IMR-90 (cell line): ENCODE measurements around the gene PCCA. TPM values are rescaled to one million over a fixed set of nuclear protein-coding genes. Genes with fewer than 3 reads are reported as not detected.

Source experiments
- ATAC-seq: fragments of 200-7000 bp; cut with Tn5 transposase; 2 replicates; pipeline ENCODE4 v1.9.1; 2020; ENCODE audit warnings: low read depth, mild to moderate bottlenecking, moderate library complexity
- BruUV-seq: library from RNA; stranded (reverse); fragments of 400-500 nt; replicated peaks from 2 replicates; lab custom pipeline; 2021; lab: Mats Ljungman, UMichigan
- CTCF ChIA-PET: fragments of 300-600 bp; formaldehyde crosslinking; extraction: SDS; loops from one replicate; lab custom pipeline; 2021; ENCODE audit warnings: antibody characterized with exemption; lab: Yijun Ruan, JAX
- POLR2A ChIA-PET: fragments of 300-600 bp; sonication (Branson Sonifier 250); formaldehyde crosslinking; loops from one replicate; lab custom pipeline; 2022; ENCODE audit warnings: antibody characterized with exemption; ENCODE audit not compliant: unreplicated experiment; lab: Charles Lee
- DNase-seq: peaks from one replicate; pipeline ENCODE4 v3.0.0; 2013
- H2AFZ ChIP-seq: replicated peaks from 2 replicates; pipeline ENCODE3; 2013; ENCODE audit warnings: low read length, mild to moderate bottlenecking; ENCODE audit not compliant: poor library complexity
- H2AK5ac ChIP-seq: 2 replicates; pipeline ENCODE4 v1.6.1; 2013; ENCODE audit warnings: low read depth, low read length, inconsistent platforms
- H2AK9ac ChIP-seq: replicated peaks from 2 replicates; pipeline ENCODE3; 2013; ENCODE audit warnings: mild to moderate bottlenecking, low read depth, low read length, moderate library complexity; ENCODE audit not compliant: poor library complexity
- H2BK120ac ChIP-seq: 2 replicates; pipeline ENCODE4 v1.6.1; 2013; ENCODE audit warnings: low read depth, low read length, inconsistent platforms
- H2BK15ac ChIP-seq: 3 replicates; pipeline ENCODE4 v1.6.1; 2013; ENCODE audit warnings: low read depth, low read length, inconsistent platforms
- H2BK20ac ChIP-seq: 2 replicates; pipeline ENCODE4 v1.6.1; 2013; ENCODE audit warnings: low read depth, mild to moderate bottlenecking, inconsistent platforms, low read length, moderate library complexity
- H2BK5ac ChIP-seq: 2 replicates; pipeline ENCODE4 v1.6.1; 2013; ENCODE audit warnings: mild to moderate bottlenecking, low read depth, low read length, inconsistent platforms; ENCODE audit not compliant: poor library complexity, severe bottlenecking
- H3K14ac ChIP-seq: replicated peaks from 2 replicates; pipeline ENCODE4 v1.6.1; 2013; ENCODE audit warnings: low read depth, low read length, inconsistent platforms
- H3K18ac ChIP-seq: 2 replicates; pipeline ENCODE4 v1.6.1; 2013; ENCODE audit warnings: low read depth, low read length, control low read depth
- H3K23ac ChIP-seq: 2 replicates; pipeline ENCODE4 v1.6.1; 2013; ENCODE audit warnings: low read depth, low read length, inconsistent platforms
- H3K27ac ChIP-seq: 2 replicates; pipeline ENCODE4 v1.5.1; 2013; ENCODE audit warnings: mild to moderate bottlenecking, control low read depth, low read length; ENCODE audit not compliant: insufficient read depth
- H3K27me3 ChIP-seq: 2 replicates; pipeline ENCODE4 v1.6.1; 2013; ENCODE audit warnings: low read length; ENCODE audit not compliant: control insufficient read depth, insufficient read depth
- H3K36me3 ChIP-seq: 2 replicates; pipeline ENCODE4 v1.6.1; 2013; ENCODE audit warnings: low read length, mixed read lengths; ENCODE audit not compliant: control insufficient read depth, insufficient read depth
- H3K4ac ChIP-seq: 2 replicates; pipeline ENCODE4 v1.6.1; 2013; ENCODE audit warnings: low read depth, low read length, inconsistent platforms
- H3K4me1 ChIP-seq: 2 replicates; pipeline ENCODE4 v1.6.1; 2013; ENCODE audit warnings: low read length, mixed read lengths; ENCODE audit not compliant: control insufficient read depth, insufficient read depth
- H3K4me2 ChIP-seq: 2 replicates; pipeline ENCODE4 v1.6.1; 2013; ENCODE audit warnings: low read depth, mild to moderate bottlenecking, control low read depth, low read length, moderate library complexity
- H3K4me3 ChIP-seq: 2 replicates; pipeline ENCODE4 v1.5.1; 2013; ENCODE audit warnings: low read depth, mild to moderate bottlenecking, control low read depth, low read length, moderate library complexity; ENCODE audit not compliant: insufficient read depth
- H3K56ac ChIP-seq: 2 replicates; pipeline ENCODE4 v1.6.1; 2013; ENCODE audit warnings: low read length, inconsistent platforms; ENCODE audit not compliant: insufficient read depth; ENCODE audit errors: extremely low read depth
- H3K79me1 ChIP-seq, 2 experiments: 2 replicates each; pipeline ENCODE4 v1.6.1; 2013; ENCODE audit warnings: low read length in 2 of 2, inconsistent platforms in 1 of 2, low read depth in 1 of 2
- H3K9ac ChIP-seq: 2 replicates; pipeline ENCODE4 v1.6.1; 2013; ENCODE audit warnings: low read depth, low read length, control low read depth
- H3K9me1 ChIP-seq: 2 replicates; pipeline ENCODE4 v1.6.1; 2013; ENCODE audit warnings: low read length, inconsistent platforms; ENCODE audit not compliant: insufficient read depth
- H3K9me3 ChIP-seq: 2 replicates; pipeline ENCODE4 v1.6.1; 2013; ENCODE audit warnings: low read length; ENCODE audit not compliant: control insufficient read depth, insufficient read depth
- H4K20me1 ChIP-seq: 2 replicates; pipeline ENCODE4 v1.6.1; 2013; ENCODE audit warnings: low read length, inconsistent platforms; ENCODE audit not compliant: insufficient read depth
- H4K5ac ChIP-seq: 2 replicates; pipeline ENCODE4 v1.6.1; 2013; ENCODE audit warnings: mild to moderate bottlenecking, low read depth, low read length, control low read depth
- H4K8ac ChIP-seq, 2 experiments: 2 replicates each; pipeline ENCODE4 v1.6.1; 2013; ENCODE audit warnings: low read depth in 2 of 2, low read length in 2 of 2, control low read depth in 1 of 2, inconsistent platforms in 1 of 2
- H4K91ac ChIP-seq: 2 replicates; pipeline ENCODE4 v1.6.1; 2013; ENCODE audit warnings: low read depth, low read length, inconsistent platforms; ENCODE audit not compliant: insufficient read depth
- BHLHE40 ChIP-seq: fragments of 150-350 bp; IDR thresholded peaks from 2 replicates; pipeline ENCODE4 v1.6.1; 2016; ENCODE audit warnings: mild to moderate bottlenecking, low read depth, low read length
- CEBPB ChIP-seq: IDR thresholded peaks from 2 replicates; pipeline ENCODE4 v1.6.1; 2012; ENCODE audit warnings: low read depth, low read length, improper control_type of control experiment
- CHD1 ChIP-seq: IDR thresholded peaks from 2 replicates; pipeline ENCODE4 v1.6.1; 2012; ENCODE audit warnings: low read depth, low read length, improper control_type of control experiment
- ELK1 ChIP-seq: fragments of 150-350 bp; IDR thresholded peaks from 2 replicates; pipeline ENCODE4 v1.6.1; 2016; ENCODE audit warnings: low read depth, mild to moderate bottlenecking, low read length, moderate library complexity, borderline replicate concordance
- FOS ChIP-seq: fragments of 150-350 bp; IDR thresholded peaks from 2 replicates; pipeline ENCODE4 v1.6.1; 2016; ENCODE audit warnings: low read depth, low read length
- MAFK ChIP-seq: IDR thresholded peaks from 2 replicates; pipeline ENCODE4 v1.6.1; 2012; ENCODE audit warnings: low read depth, low read length, improper control_type of control experiment
- MAZ ChIP-seq: IDR thresholded peaks from 2 replicates; pipeline ENCODE4 v1.6.1; 2012; ENCODE audit warnings: low read depth, mild to moderate bottlenecking, low read length, improper control_type of control experiment, moderate library complexity, borderline replicate concordance
- MXI1 ChIP-seq: IDR thresholded peaks from 2 replicates; pipeline ENCODE4 v1.6.1; 2012; ENCODE audit warnings: low read depth, mild to moderate bottlenecking, low read length, moderate library complexity, borderline replicate concordance
- NFE2L2 ChIP-seq: fragments of 150-350 bp; IDR thresholded peaks from 2 replicates; pipeline ENCODE4 v1.6.1; 2016; ENCODE audit warnings: low read depth, mild to moderate bottlenecking, low read length
- POLR2A ChIP-seq: IDR thresholded peaks from 2 replicates; pipeline ENCODE4 v1.6.1; 2012; ENCODE audit warnings: mild to moderate bottlenecking, low read depth, low read length
- RCOR1 ChIP-seq: IDR thresholded peaks from 2 replicates; pipeline ENCODE4 v1.6.1; 2012; ENCODE audit warnings: mild to moderate bottlenecking, low read length, improper control_type of control experiment; ENCODE audit not compliant: insufficient replicate concordance
- RFX5 ChIP-seq: IDR thresholded peaks from 2 replicates; pipeline ENCODE4 v1.8.0; 2012; ENCODE audit warnings: low read depth, mild to moderate bottlenecking, low read length, moderate library complexity
- SMC3 ChIP-seq: fragments of 150-350 bp; IDR thresholded peaks from 2 replicates; pipeline ENCODE4 v1.6.1; 2016; ENCODE audit warnings: low read depth, mild to moderate bottlenecking, antibody characterized with exemption, low read length, moderate library complexity
- USF2 ChIP-seq: fragments of 150-350 bp; IDR thresholded peaks from 2 replicates; pipeline ENCODE4 v1.6.1; 2017; ENCODE audit warnings: mild to moderate bottlenecking, antibody characterized with exemption, low read length, low read depth
- WGBS, 2 experiments: methylation state at CpG; one replicate each; pipeline versions ENCODE4 v1.1.5 to v1.1.7; 2013; ENCODE audit warnings: missing lambda C conversion rate in 2 of 2; ENCODE audit not compliant: insufficient read length in 1 of 2; ENCODE audit errors: extremely low coverage in 2 of 2; 5-methylcytosine and 5-hydroxymethylcytosine counted together
- dilution Hi-C: fragments of 300-500 bp; cut with HindIII; formaldehyde crosslinking; loops from one replicate; pipeline ENCODE4 v1.14.3; 2018; ENCODE audit warnings: low sequenced_read_pairs; ENCODE audit not compliant: unreplicated experiment
- in situ Hi-C: fragments of 300-500 bp; cut with MboI; formaldehyde crosslinking; loops from 3 replicates; pipeline ENCODE4 v1.14.3; 2019; ENCODE audit warnings: low sequenced_read_pairs, inconsistent platforms, mixed read lengths
- intact Hi-C: fragments of 100-400 bp; cut with micrococcal nuclease; formaldehyde crosslinking; loops from 2 replicates; pipeline ENCODE4 v1.10.0; 2022
- polyA plus RNA-seq, 3 experiments: library from polyadenylated mRNA; depleted of rRNA; stranded (reverse); fragments of >200 nt; gene quantifications; 2 replicates each; pipeline ENCODE4 v1.2.3, GENCODE V29; 2012; ENCODE audit warnings: low replicate concordance in 1 of 3
- total RNA-seq: library from RNA; depleted of rRNA; stranded (reverse); fragments of >200 nt; gene quantifications from 2 replicates; pipeline ENCODE4 v1.2.3, GENCODE V29; 2012

PCCA gene
- total and polyA plus RNA-seq, 2 of the 4 experiments (the other 2 are of a cell fraction): 7.6 to 24.0 TPM

- Histone ChIP-seq H3K18ac (no peak overlapping the region; the same call in 1 of the 2 replicates), H2BK120ac (no peak overlapping the region), H2BK15ac (peak overlapping the region; percentile 1; the same call in 1 of the 3 replicates), H3K4ac (peak overlapping the region; percentile 65), H4K8ac (peak overlapping the region; percentile 42 to 62; a peak in 2 of 4 replicates), H3K36me3 (peaks cover 5% of the 10 kb centered on the region; the same call in 1 of the 2 replicates), H3K79me1 (peaks cover 15 to 62% of the 10 kb centered on the region in 2 experiments), H2BK20ac (no peak overlapping the region), H3K23ac (peak overlapping the region; percentile 61), H2AFZ (peak overlapping the region; percentile 100), H3K14ac (peak overlapping the region; percentile 71), H4K91ac (0 out of 2 replicates have a peak overlapping the region, but pooled peaks have one; percentile 58), H3K27me3 (no peaks in the 10 kb centered on the region), H2AK5ac (peak overlapping the region; percentile 7; the same call in 1 of the 2 replicates), H3K4me2 (peak overlapping the region; percentile 100), H3K9me1 (peaks cover 9% of the 10 kb centered on the region; the same call in 1 of the 2 replicates), H3K9ac (peak overlapping the region; percentile 93), H3K9me3 (no peaks in the 10 kb centered on the region), H2BK5ac (peak overlapping the region; percentile 75), H4K20me1 (peaks cover 19% of the 10 kb centered on the region; the same call in 1 of the 2 replicates), H3K4me1 (peaks cover 2% of the 10 kb centered on the region), H3K4me3 (peak overlapping the region; percentile 75), H3K56ac (peak overlapping the region; percentile 60), H3K27ac (peak overlapping the region; percentile 87), H4K5ac (peak overlapping the region; percentile 26; the same call in 1 of the 2 replicates), H2AK9ac (peak overlapping the region; percentile 91)
- in situ Hi-C loops (no loop called here), intact Hi-C loops (loop anchor here (1.0 to 5.0 kb wide), 4 partner anchors 128 to 432 kb away; no protein-coding TSS in a partner anchor), dilution Hi-C loops (no loop called here)
- CTCF ChIA-PET: interaction anchor here (0.6 kb wide), 1 partner anchor 16 kb away, joined by 3 read pairs; no protein-coding TSS in a partner anchor
- ATAC-seq (peak; percentile 43; the same call in 1 of the 2 replicates), DNase-seq (peak; percentile 34)
- BruUV-seq: no TSS peak
- 0% methylated on average over 4 of the region's 13 CpGs; no CpG with 5 or more reads in 1 of the 2 experiments for WGBS, 2 experiments
- POLR2A ChIA-PET: no interaction called here
- TF ChIP-seq MXI1 (no peak), MAFK (no peak), NFE2L2 (no peak), RCOR1 (no peak), BHLHE40 (no peak), CHD1 (no peak), ELK1 (no peak), POLR2A (no peak), SMC3 (no peak), USF2 (no peak), RFX5 (no peak), FOS (no peak), CEBPB (no peak), MAZ (no peak)
Measured at GRCh38 chr13:100089465-100090032, 656 bp downstream of the PCCA start.
